ENCODE measurements around the gene LZIC. TPM values are rescaled to one million over a fixed set of nuclear protein-coding genes. Genes with fewer than 3 reads are reported as not detected.

Gene LZIC
- total and polyA plus RNA-seq, 9 of the 15 experiments (the other 6 are each of a cell fraction or from before 2014, with no cell fraction given): 32.9 to 109 (median 61.7) TPM

DNA sequence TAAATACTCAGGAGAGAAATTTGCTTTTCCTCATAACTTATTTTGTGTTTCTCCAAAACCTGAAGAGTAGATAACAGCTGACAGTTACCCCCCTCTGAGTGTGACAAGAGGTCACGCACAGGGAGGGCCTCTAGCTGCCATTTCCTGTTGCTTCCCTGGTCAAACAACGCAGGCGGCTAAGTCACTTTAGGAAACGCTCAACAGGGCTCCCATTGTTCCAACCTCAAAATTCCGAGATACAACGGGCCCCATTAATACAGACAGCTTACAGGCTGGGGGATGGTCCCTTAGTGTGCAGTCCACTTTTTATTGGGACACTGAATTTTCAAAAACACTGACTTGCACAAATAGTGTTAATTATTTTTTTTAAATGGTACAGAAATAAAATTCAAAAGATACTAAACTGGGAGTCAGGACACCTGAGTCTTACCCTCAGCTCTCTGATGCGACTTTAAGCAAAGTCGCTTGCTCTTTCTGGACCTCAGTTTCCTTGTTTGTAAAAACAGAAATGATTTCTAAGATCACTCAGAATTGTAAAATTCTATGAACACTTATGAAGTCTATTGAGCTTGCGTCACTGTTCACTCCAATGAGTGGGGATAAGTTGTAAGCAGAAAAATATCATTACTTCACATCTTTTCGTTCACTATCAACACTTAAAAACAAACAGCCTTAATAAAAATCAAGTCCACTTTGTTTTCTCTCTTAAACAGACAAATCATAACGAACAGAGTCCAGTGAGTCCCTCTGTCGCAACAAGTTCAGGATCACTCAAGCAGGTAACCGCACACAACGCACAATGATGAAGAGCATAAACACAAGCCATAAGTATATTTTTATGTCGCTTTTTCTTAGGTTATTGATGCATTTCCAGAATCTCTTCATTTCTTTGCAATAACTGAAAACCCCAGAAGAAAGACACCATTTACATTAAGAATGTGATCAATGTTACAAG lies 13.5 kb downstream of the LZIC start (continued):
- no peak for TF ChIP-seq KLF13 (tag; IDR thresholded peaks at IDR 0.05; ENCODE audit: borderline replicate concordance, low read depth)
- TF ChIP-seq NCOA6 (IDR thresholded peaks at IDR 0.05): no peak
- TF ChIP-seq ZNF609 (CRISPR knock-in tag; IDR thresholded peaks at IDR 0.05; ENCODE audit: borderline replicate concordance): no peak
- TF ChIP-seq NFXL1 (CRISPR knock-in tag; IDR thresholded peaks at IDR 0.05): no peak
- TF ChIP-seq SRF (CRISPR knock-in tag; IDR thresholded peaks at IDR 0.05): no peak
- TF ChIP-seq ZBTB7A (IDR thresholded peaks at IDR 0.05; ENCODE audit: borderline replicate concordance, control insufficient read depth, low read depth, low read length): no peak
- TF ChIP-seq TBP (optimal IDR thresholded peaks at IDR 0.05; ENCODE audit: low read depth, low read length): peak; percentile 41
- TF ChIP-seq RBM22 (IDR thresholded peaks at IDR 0.05; ENCODE audit: low read depth, low read length, poor library complexity, severe bottlenecking): no peak
- TF ChIP-seq, protein P1, sequence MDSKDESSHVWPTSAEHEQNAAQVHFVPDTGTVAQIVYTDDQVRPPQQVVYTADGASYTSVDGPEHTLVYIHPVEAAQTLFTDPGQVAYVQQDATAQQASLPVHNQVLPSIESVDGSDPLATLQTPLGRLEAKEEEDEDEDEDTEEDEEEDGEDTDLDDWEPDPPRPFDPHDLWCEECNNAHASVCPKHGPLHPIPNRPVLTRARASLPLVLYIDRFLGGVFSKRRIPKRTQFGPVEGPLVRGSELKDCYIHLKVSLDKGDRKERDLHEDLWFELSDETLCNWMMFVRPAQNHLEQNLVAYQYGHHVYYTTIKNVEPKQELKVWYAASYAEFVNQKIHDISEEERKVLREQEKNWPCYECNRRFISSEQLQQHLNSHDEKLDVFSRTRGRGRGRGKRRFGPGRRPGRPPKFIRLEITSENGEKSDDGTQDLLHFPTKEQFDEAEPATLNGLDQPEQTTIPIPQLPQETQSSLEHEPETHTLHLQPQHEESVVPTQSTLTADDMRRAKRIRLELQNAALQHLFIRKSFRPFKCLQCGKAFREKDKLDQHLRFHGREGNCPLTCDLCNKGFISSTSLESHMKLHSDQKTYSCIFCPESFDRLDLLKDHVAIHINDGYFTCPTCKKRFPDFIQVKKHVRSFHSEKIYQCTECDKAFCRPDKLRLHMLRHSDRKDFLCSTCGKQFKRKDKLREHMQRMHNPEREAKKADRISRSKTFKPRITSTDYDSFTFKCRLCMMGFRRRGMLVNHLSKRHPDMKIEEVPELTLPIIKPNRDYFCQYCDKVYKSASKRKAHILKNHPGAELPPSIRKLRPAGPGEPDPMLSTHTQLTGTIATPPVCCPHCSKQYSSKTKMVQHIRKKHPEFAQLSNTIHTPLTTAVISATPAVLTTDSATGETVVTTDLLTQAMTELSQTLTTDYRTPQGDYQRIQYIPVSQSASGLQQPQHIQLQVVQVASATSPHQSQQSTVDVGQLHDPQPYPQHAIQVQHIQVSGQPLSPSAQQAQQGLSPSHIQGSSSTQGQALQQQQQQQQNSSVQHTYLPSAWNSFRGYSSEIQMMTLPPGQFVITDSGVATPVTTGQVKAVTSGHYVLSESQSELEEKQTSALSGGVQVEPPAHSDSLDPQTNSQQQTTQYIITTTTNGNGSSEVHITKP (IDR thresholded peaks at IDR 0.05; ENCODE audit: partially characterized antibody): no peak
- no peak for TF ChIP-seq TBL1XR1 (IDR thresholded peaks at IDR 0.05; ENCODE audit: low read length in 2 of 2)
- no peak for TF ChIP-seq ZNF133 (CRISPR knock-in tag; IDR thresholded peaks at IDR 0.05)
- TF ChIP-seq SETDB1 (IDR thresholded peaks at IDR 0.05; ENCODE audit: low read length): no peak
- TF ChIP-seq MEF2D (tag; conservative IDR thresholded peaks at IDR 0.05; ENCODE audit: low read depth): peak; percentile 65; the same call in 1 of the 2 replicates
- TF ChIP-seq ZNF778 (CRISPR knock-in tag; IDR thresholded peaks at IDR 0.05): no peak
- TF ChIP-seq HDAC2 (IDR thresholded peaks at IDR 0.05): no peak; the same call in 1 of the 2 replicates
- no peak for TF ChIP-seq ZNF23 (CRISPR knock-in tag; IDR thresholded peaks at IDR 0.05)
- TF ChIP-seq MYC (IDR thresholded peaks at IDR 0.05; ENCODE audit: low read depth, low read length): no peak
- no peak for TF ChIP-seq MYC (CRISPR knock-in tag; IDR thresholded peaks at IDR 0.05; ENCODE audit: borderline replicate concordance, low read depth)
- TF ChIP-seq CBFB (CRISPR knock-in tag; IDR thresholded peaks at IDR 0.05): no peak
- no peak for TF ChIP-seq SP1 (CRISPR knock-in tag; IDR thresholded peaks at IDR 0.05)

Data from K562 (cell line).